CD4-positive, alpha-beta T cell treated with Interleukin-6 at 100 ng/mL for 8 hours (primary cell): ENCODE data around the gene EP400.

Source experiments
- DNase-seq: peaks from one replicate; pipeline ENCODE4 v3.0.0-alpha.2; 2020; ENCODE audit warnings: mixed read lengths, low spot score

Gene EP400

GRCh38 chr12:131949431-131950181 lies at the start of gene EP400:
Gene EP400 (plus strand): TSS chr12:131949942. CDS start chr12:131960620, 10,678 bp downstream.
- peak; percentile 95 for DNase-seq

GRCh38 chr12:131900397-131900796 lies 49.3 kb upstream of the EP400 start:
- no peak for DNase-seq

- no peak for DNase-seq
Measured at GRCh38 chr12:131901431-131902331, 48.1 kb upstream of the EP400 start.

GRCh38 chr12:131902332-131903241 lies 47.2 kb upstream of the EP400 start:
- DNase-seq = no peak

GRCh38 chr12:131903270-131904255 lies 46.2 kb upstream of the EP400 start:
- no peak for DNase-seq

GRCh38 chr12:131904346-131904745 lies 45.4 kb upstream of the EP400 start:
- DNase-seq = no peak

GRCh38 chr12:131905081-131905629 lies 44.6 kb upstream of the EP400 start:
- DNase-seq = no peak

GRCh38 chr12:131905630-131906091 lies 44.1 kb upstream of the EP400 start:
- no peak for DNase-seq

GRCh38 chr12:131907379-131908091 lies 42.2 kb upstream of the EP400 start:
- DNase-seq = no peak

- DNase-seq = no peak
Measured at GRCh38 chr12:131908092-131909080, 41.4 kb upstream of the EP400 start.

- no peak for DNase-seq
Measured at GRCh38 chr12:131909081-131909751, 40.5 kb upstream of the EP400 start.

GRCh38 chr12:131909752-131910219 lies 40.0 kb upstream of the EP400 start:
- no peak for DNase-seq

- DNase-seq = no peak
Measured at GRCh38 chr12:131910302-131911027, 39.3 kb upstream of the EP400 start.

- DNase-seq = no peak
Measured at GRCh38 chr12:131911028-131911650, 38.6 kb upstream of the EP400 start.

GRCh38 chr12:131911851-131912477 lies 37.8 kb upstream of the EP400 start:
- no peak for DNase-seq
